Skeletal muscle tissue (tissue), 4 donors: ENCODE results near the gene PIGN. TPM values are rescaled to one million over a fixed set of nuclear protein-coding genes. Genes with fewer than 3 reads are reported as not detected.
A peak's percentile ranks its signal among the peaks of the same experiment; 100 is the strongest.

Source experiments
- H3K27ac ChIP-seq: one replicate; pipeline ENCODE4 v1.7.0; 2013; ENCODE audit warnings: mild to moderate bottlenecking, low read depth, low read length, inconsistent platforms
- H3K27me3 ChIP-seq, 3 donors: one replicate each; pipeline ENCODE4 v1.7.0; 2013; ENCODE audit warnings: low read length in 3 of 3; ENCODE audit not compliant: control insufficient read depth in 3 of 3, insufficient read depth in 3 of 3
- H3K36me3 ChIP-seq, 3 donors: one replicate each; pipeline ENCODE4 v1.7.0; 2013; ENCODE audit warnings: low read length in 3 of 3; ENCODE audit not compliant: control insufficient read depth in 3 of 3, insufficient read depth in 3 of 3
- H3K4me1 ChIP-seq, 3 donors: one replicate each; pipeline ENCODE4 v1.7.0; 2013; ENCODE audit warnings: low read length in 3 of 3, mild to moderate bottlenecking in 3 of 3; ENCODE audit not compliant: control insufficient read depth in 3 of 3, insufficient read depth in 3 of 3
- H3K4me3 ChIP-seq, 3 donors: one replicate each; pipeline ENCODE4 v1.7.0; 2013; ENCODE audit warnings: low read length in 3 of 3
- H3K9ac ChIP-seq, 3 donors: one replicate each; pipeline ENCODE4 v1.7.0; 2013; ENCODE audit warnings: low read length in 3 of 3, mild to moderate bottlenecking in 3 of 3, moderate library complexity in 2 of 3, low read depth in 1 of 3
- H3K9me3 ChIP-seq, 3 donors: one replicate each; pipeline ENCODE4 v1.7.0; 2013; ENCODE audit warnings: low read length in 3 of 3; ENCODE audit not compliant: control insufficient read depth in 3 of 3
- total RNA-seq: library from RNA; depleted of rRNA; stranded (reverse); fragments of >200 nt; gene quantifications from one replicate; pipeline ENCODE4 v1.2.3, GENCODE V29; 2014
- donor health status: Osteomylitis.

The PIGN gene, protein sequence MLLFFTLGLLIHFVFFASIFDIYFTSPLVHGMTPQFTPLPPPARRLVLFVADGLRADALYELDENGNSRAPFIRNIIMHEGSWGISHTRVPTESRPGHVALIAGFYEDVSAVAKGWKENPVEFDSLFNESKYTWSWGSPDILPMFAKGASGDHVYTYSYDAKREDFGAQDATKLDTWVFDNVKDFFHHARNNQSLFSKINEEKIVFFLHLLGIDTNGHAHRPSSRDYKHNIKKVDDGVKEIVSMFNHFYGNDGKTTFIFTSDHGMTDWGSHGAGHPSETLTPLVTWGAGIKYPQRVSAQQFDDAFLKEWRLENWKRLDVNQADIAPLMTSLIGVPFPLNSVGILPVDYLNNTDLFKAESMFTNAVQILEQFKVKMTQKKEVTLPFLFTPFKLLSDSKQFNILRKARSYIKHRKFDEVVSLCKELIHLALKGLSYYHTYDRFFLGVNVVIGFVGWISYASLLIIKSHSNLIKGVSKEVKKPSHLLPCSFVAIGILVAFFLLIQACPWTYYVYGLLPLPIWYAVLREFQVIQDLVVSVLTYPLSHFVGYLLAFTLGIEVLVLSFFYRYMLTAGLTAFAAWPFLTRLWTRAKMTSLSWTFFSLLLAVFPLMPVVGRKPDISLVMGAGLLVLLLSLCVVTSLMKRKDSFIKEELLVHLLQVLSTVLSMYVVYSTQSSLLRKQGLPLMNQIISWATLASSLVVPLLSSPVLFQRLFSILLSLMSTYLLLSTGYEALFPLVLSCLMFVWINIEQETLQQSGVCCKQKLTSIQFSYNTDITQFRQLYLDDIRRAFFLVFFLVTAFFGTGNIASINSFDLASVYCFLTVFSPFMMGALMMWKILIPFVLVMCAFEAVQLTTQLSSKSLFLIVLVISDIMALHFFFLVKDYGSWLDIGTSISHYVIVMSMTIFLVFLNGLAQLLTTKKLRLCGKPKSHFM
- 48.0 TPM for total RNA-seq

DNA sequence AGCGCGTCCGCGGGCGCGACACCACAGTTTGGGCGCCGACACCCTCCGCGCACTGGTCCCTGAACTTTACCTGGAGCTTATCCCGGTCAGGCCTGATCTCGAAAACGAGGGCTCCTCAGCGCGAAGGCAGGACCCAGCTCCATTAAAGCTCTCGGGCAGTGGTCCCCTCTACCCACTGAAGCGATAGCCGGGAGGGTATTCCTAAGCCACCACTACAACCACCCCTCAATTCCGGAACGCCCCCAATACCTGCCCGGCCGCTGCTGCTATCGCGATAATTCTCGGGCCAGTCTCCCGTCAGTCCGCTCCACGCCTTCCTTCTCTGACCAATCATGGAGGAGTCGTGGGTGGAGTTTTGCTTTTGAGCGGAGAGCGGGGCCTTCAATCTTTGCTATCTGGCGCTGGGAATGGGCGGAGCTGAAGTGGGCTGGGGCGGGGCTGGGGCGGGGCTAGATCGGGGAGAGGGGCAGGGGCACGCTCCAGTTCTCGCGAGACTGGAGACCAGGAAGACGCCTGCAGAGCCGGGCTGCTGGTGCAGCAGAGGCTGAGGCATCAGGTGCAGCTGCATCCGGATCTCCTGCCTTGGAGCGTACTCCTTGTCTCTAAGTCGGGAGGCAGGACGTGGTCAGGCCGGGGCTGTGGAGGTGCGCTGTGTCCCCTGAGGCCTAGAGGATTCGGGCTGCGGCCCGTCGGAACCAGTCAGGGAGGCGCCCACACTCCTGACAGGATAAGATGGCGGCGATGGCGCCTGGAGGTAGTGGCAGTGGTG, at the start of gene PIGN, which contains the start of gene RELCH:
TSS of gene PIGN (minus strand) at position 283 of the 769 bp plus-strand sequence. CDS start 25,703 bp downstream, outside the sequence.
TSS of gene RELCH (plus strand) at position 482 of the 769 bp plus-strand sequence. CDS start at position 733, 251 bp downstream.
- no peaks in the 10 kb centered on the region for H3K27me3 ChIP-seq
- peaks cover 10 to 36% (median 25%) of the 10 kb centered on the region in 3 donors for H3K4me1 ChIP-seq
- H3K27ac ChIP-seq = peak within 1 kb of the TSS; percentile 75
- peak within 1 kb of the TSS; percentile 93 to 99 (median 99) for H3K4me3 ChIP-seq
- H3K9me3 ChIP-seq = no peaks in the 10 kb centered on the region
- H3K36me3 ChIP-seq = peaks cover 0 to 4% (median 0%) of the 10 kb centered on the region in 3 donors
- peak within 1 kb of the TSS; percentile 94 for H3K9ac ChIP-seq

DNA sequence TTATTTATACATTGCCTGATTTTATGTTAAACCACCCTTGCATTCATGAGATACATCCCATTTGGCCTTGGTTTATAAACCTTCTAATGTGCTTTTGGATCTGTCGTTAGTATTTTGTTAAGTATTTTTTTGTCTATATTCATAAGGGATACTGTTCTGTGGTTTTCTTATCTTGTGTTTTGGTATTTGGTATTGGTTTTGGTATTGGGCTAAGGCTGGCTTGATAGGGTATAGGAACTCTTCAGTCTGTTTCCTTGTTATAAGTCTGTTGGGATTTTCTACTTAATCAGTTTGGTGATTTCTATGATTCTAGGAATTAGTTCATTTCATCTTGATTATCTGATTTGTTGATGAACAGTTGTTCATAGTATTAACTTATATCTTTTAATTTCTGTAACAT, 49.4 kb upstream of the PIGN start:
- H3K4me3 ChIP-seq = no peak overlapping the region
- no peak overlapping the region for H3K27ac ChIP-seq
- no peaks in the 10 kb centered on the region for H3K4me1 ChIP-seq
- H3K9ac ChIP-seq = no peak overlapping the region
- H3K36me3 ChIP-seq = peaks cover 0 to 22% (median 14%) of the 10 kb centered on the region in 3 donors
- no peaks in the 10 kb centered on the region for H3K9me3 ChIP-seq
- no peaks in the 10 kb centered on the region for H3K27me3 ChIP-seq

DNA sequence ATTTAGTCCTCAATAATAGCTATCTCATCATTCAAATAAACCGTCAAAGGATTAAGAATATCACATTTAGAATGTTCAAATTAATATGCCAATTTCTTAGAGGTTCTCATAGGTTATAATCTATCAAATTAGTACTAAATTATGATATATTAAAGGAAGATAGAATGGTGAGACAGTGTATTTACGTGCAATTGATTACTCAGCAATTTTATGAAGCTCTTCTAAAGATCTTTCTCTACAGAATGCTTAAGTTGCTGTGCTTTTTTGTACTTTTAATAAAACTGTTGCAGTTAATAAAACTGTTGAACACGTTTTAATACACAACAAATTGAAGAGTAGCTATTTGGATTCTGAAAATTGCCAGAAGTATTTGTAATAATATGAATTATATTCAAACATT, 39.2 kb upstream of the PIGN start:
- Histone ChIP-seq H3K27me3 (no peaks in the 10 kb centered on the region), H3K9ac (no peak overlapping the region), H3K36me3 (peaks cover 9 to 33% (median 25%) of the 10 kb centered on the region in 3 donors), H3K4me1 (no peaks in the 10 kb centered on the region), H3K27ac (no peak overlapping the region), H3K4me3 (no peak overlapping the region), H3K9me3 (no peaks in the 10 kb centered on the region)

DNA sequence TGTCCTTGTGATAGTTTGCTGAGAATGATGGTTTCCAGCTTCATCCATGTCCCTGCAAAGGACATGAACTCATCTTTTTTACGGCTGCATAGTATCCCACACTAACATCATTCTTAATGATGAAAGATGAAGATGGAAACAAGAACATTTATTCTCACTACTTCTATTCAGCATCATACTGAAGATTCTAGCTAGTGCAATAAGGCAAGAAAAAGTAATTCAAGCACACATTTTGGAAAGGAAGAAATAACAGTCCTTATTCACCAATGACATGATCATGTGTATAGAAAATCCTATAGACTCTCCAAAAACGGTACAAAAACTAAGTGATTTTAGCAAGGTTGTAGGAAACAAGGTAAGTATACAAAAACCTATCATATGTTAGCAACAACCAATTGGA, 37.4 kb upstream of the PIGN start:
- Histone ChIP-seq H3K27me3 (no peaks in the 10 kb centered on the region), H3K4me1 (no peaks in the 10 kb centered on the region), H3K9me3 (no peaks in the 10 kb centered on the region), H3K27ac (no peak overlapping the region), H3K36me3 (peaks cover 9 to 22% (median 14%) of the 10 kb centered on the region in 3 donors), H3K4me3 (no peak overlapping the region), H3K9ac (no peak overlapping the region)

DNA sequence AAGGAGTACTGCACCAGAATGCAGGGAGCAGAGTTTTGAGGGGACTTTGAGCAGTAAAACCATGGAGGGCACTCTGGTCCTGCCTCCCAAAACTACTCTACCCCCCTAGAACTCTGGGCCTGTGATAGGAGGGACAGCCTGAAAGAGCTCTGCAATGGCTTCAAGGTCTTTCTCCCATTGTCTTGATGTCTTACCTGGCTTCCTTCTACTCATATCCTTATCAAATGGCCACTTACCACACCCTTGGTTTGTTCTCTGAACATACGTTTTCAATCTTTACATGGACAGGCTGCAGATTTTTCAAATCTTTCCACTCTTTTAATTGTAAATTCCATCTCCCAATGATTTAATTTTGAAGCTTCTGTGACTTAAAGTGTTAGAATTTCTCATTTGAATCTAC, 27.9 kb upstream of the PIGN start:
- H3K9me3 ChIP-seq = no peaks in the 10 kb centered on the region
- no peak overlapping the region for H3K27ac ChIP-seq
- no peaks in the 10 kb centered on the region for H3K4me1 ChIP-seq
- peaks cover 3 to 9% (median 6%) of the 10 kb centered on the region in 3 donors for H3K36me3 ChIP-seq
- no peak overlapping the region for H3K9ac ChIP-seq
- H3K27me3 ChIP-seq = no peaks in the 10 kb centered on the region
- H3K4me3 ChIP-seq = no peak overlapping the region

DNA sequence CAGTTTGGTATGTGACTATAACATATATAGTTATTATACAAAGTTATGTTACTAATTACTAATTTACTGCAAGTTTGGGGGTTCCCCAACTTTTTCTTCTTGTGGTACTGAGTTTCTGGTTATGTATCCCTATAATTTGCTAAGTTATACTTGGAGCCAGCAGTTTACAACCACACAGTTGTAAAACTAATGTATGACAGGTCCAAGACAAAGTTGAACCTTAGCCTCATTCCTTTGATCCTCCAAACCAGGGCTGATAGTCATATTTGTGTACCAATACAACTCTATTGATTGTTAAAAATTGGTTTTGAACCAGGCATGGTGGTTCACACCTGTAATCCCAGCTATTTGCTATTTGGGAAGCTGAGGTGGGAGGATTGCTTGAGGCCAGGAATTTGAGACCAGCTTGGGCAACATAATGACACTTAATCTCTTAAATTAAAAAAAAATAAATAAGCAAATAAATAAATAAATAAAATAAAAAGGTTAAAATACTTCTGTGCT, 24.5 kb upstream of the PIGN start:
- no peak overlapping the region for H3K27ac ChIP-seq
- H3K27me3 ChIP-seq = no peaks in the 10 kb centered on the region
- no peak overlapping the region for H3K9ac ChIP-seq
- peaks cover 3 to 9% (median 6%) of the 10 kb centered on the region in 3 donors for H3K36me3 ChIP-seq
- H3K9me3 ChIP-seq = no peaks in the 10 kb centered on the region
- no peaks in the 10 kb centered on the region for H3K4me1 ChIP-seq
- no peak overlapping the region for H3K4me3 ChIP-seq

DNA sequence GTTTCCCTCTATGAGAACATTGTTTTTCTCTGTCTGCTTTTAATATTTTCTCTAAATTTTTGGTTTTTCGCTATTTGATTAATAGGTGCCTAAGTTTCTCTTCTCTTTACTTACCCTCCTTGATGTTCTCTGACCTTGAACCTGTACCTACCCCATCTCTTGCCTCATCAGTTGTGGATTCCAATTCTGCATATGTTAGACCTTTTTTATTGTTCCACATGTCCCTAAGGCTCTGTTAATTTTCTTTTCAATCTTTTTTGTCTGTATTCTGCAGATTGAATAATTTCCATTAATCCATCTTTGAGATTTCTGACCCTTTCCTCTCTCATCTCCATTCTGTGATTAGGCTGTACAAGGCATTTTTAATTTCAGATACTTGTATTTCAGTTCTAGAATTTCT, 23.3 kb upstream of the PIGN start:
- no peaks in the 10 kb centered on the region for H3K4me1 ChIP-seq
- peaks cover 3 to 9% (median 6%) of the 10 kb centered on the region in 3 donors for H3K36me3 ChIP-seq
- H3K9ac ChIP-seq = no peak overlapping the region

DNA sequence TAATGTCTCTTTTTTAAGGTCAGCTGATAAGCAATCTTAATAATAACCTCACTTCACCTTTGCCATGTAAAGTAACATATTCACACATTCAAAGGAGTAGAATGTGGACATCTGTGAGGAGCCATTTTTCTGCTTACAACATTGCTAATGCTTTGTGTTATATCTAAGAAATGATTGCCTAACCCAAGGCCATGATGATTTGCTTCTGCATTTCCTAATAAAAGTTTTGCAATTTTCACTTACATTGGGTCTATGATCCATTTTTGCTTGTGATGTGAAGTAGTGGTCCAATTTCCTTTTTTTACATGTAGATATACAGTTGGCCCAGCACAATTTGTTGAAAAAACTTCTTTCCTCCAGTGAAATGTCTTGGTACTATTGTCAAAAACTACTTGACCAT, 22.2 kb upstream of the PIGN start:
- no peak overlapping the region for H3K4me3 ChIP-seq
- no peaks in the 10 kb centered on the region for H3K9me3 ChIP-seq
- no peaks in the 10 kb centered on the region for H3K4me1 ChIP-seq
- peaks cover 3 to 6% (median 4%) of the 10 kb centered on the region in 3 donors for H3K36me3 ChIP-seq
- no peak overlapping the region for H3K9ac ChIP-seq
- no peak overlapping the region for H3K27ac ChIP-seq
- H3K27me3 ChIP-seq = no peaks in the 10 kb centered on the region

More for the DNA sequence above, 23.3 kb upstream of the PIGN start:
- Histone ChIP-seq H3K27ac (no peak overlapping the region), H3K27me3 (no peaks in the 10 kb centered on the region), H3K4me3 (no peak overlapping the region), H3K9me3 (no peaks in the 10 kb centered on the region)

DNA sequence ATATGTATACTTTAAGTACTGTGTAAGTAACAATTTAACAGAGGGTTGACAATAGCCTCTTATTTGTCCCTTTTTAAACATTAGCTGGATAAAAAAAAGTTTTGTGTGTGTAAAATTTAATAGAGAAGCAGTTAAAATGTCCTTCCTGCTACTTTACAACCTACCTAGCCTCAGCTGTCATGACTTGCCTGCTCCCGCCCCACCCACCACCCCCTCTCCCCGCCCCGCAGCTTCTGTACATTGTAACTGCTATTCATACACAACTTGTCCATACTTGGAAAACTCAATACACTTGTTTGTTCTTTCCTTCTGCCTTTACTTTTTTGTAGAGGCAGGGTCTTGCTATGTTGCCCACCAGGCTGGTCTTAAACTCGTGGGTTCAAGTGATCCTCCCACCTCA, 19.7 kb upstream of the PIGN start:
- no peaks in the 10 kb centered on the region for H3K4me1 ChIP-seq
- H3K4me3 ChIP-seq = no peak overlapping the region
- no peak overlapping the region for H3K9ac ChIP-seq
- no peaks in the 10 kb centered on the region for H3K27me3 ChIP-seq
- H3K9me3 ChIP-seq = no peaks in the 10 kb centered on the region
- H3K36me3 ChIP-seq = no peaks in the 10 kb centered on the region
- H3K27ac ChIP-seq = no peak overlapping the region
